ENCODE measurements around the gene CRAT. TPM values are rescaled to one million over a fixed set of nuclear protein-coding genes. Genes with fewer than 3 reads are reported as not detected.

Gene CRAT
- total RNA-seq, 1 experiment from 2014 or later: 10.1 TPM

GRCh38 chr9:129077236-129077635 lies 33.4 kb downstream of the CRAT start:
- Histone ChIP-seq H3K9me3 (ENCODE audit: low read depth, low read length, poor library complexity, severe bottlenecking) (no peaks in the 10 kb centered on the region), H3K27ac (ENCODE audit: low read depth, low read length, poor library complexity, severe bottlenecking) (no peak overlapping the region), H3K36me3 (ENCODE audit: insufficient read depth, low read length, poor library complexity, severe bottlenecking) (no peaks in the 10 kb centered on the region), H3K27me3 (replicated peaks; ENCODE audit: insufficient read depth, low read depth, low read length, poor library complexity) (no peaks in the 10 kb centered on the region), H3K4me1 (ENCODE audit: insufficient read depth, low read length, poor library complexity, severe bottlenecking) (peaks cover 10% of the 10 kb centered on the region), H3K4me3 (ENCODE audit: low read depth, low read length, poor library complexity, severe bottlenecking) (no peak overlapping the region)
- intact Hi-C loops (cut with micrococcal nuclease; ENCODE audit: unreplicated experiment): no loop called here
- no peak for DNase-seq (ENCODE audit: low spot score)
- BruUV-seq (replicated peaks): no TSS peak
- CTCF ChIA-PET: no interaction called here
- TF ChIP-seq, protein P1, sequence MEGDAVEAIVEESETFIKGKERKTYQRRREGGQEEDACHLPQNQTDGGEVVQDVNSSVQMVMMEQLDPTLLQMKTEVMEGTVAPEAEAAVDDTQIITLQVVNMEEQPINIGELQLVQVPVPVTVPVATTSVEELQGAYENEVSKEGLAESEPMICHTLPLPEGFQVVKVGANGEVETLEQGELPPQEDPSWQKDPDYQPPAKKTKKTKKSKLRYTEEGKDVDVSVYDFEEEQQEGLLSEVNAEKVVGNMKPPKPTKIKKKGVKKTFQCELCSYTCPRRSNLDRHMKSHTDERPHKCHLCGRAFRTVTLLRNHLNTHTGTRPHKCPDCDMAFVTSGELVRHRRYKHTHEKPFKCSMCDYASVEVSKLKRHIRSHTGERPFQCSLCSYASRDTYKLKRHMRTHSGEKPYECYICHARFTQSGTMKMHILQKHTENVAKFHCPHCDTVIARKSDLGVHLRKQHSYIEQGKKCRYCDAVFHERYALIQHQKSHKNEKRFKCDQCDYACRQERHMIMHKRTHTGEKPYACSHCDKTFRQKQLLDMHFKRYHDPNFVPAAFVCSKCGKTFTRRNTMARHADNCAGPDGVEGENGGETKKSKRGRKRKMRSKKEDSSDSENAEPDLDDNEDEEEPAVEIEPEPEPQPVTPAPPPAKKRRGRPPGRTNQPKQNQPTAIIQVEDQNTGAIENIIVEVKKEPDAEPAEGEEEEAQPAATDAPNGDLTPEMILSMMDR (conservative IDR thresholded peaks at IDR 0.05; ENCODE audit: low read depth, low read length): no peak
- no peak for TF ChIP-seq EZH2 (IDR thresholded peaks at IDR 0.05; ENCODE audit: borderline replicate concordance, low read depth, low read length, poor library complexity, severe bottlenecking)
- POLR2A ChIA-PET (ENCODE audit: low non-redundant PET): no interaction called here

DNA sequence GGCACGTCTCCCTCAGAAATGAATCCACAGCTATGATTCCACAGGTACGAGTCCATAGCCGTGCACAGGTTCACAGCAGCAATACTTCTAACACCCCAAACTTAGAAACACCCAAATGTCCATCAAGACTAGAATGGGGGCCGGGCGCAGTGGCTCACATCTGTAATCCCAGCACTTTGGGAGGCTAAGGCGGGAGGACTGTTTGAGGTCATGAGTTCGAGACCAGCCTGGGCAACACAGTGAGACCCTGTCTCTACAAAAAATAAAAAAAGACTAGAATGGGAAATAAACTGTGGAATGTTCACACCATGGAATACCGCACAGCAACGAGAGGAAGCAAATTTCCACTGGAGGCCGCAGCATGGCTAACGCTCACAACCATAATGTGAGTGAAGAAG lies 34.0 kb downstream of the CRAT start:
- H3K36me3 ChIP-seq (ENCODE audit: insufficient read depth, low read length, poor library complexity, severe bottlenecking): no peaks in the 10 kb centered on the region
- TF ChIP-seq EZH2 (IDR thresholded peaks at IDR 0.05; ENCODE audit: borderline replicate concordance, low read depth, low read length, poor library complexity, severe bottlenecking): no peak
- TF ChIP-seq, protein P1 (conservative IDR thresholded peaks at IDR 0.05; ENCODE audit: low read depth, low read length): no peak
- no peaks in the 10 kb centered on the region for H3K27me3 ChIP-seq (replicated peaks; ENCODE audit: insufficient read depth, low read depth, low read length, poor library complexity)
- peaks cover 5% of the 10 kb centered on the region for H3K4me1 ChIP-seq (ENCODE audit: insufficient read depth, low read length, poor library complexity, severe bottlenecking)
- no peak overlapping the region for H3K4me3 ChIP-seq (ENCODE audit: low read depth, low read length, poor library complexity, severe bottlenecking)
- DNase-seq (ENCODE audit: low spot score): no peak
- H3K27ac ChIP-seq (ENCODE audit: low read depth, low read length, poor library complexity, severe bottlenecking): no peak overlapping the region
- intact Hi-C loops (cut with micrococcal nuclease; ENCODE audit: unreplicated experiment): no loop called here
- CTCF ChIA-PET: no interaction called here
- BruUV-seq (replicated peaks): no TSS peak
- H3K9me3 ChIP-seq (ENCODE audit: low read depth, low read length, poor library complexity, severe bottlenecking): no peaks in the 10 kb centered on the region
- POLR2A ChIA-PET (ENCODE audit: low non-redundant PET): no interaction called here

- DNase-seq (ENCODE audit: low spot score): no peak
- H3K27ac ChIP-seq (ENCODE audit: low read depth, low read length, poor library complexity, severe bottlenecking): no peak overlapping the region
- peaks cover 5% of the 10 kb centered on the region for H3K4me1 ChIP-seq (ENCODE audit: insufficient read depth, low read length, poor library complexity, severe bottlenecking)
- ChIA-PET CTCF (no interaction called here), POLR2A (ENCODE audit: low non-redundant PET) (no interaction called here)
- H3K27me3 ChIP-seq (replicated peaks; ENCODE audit: insufficient read depth, low read depth, low read length, poor library complexity): no peaks in the 10 kb centered on the region
- no peak overlapping the region for H3K4me3 ChIP-seq (ENCODE audit: low read depth, low read length, poor library complexity, severe bottlenecking)
- BruUV-seq (replicated peaks): no TSS peak
- H3K36me3 ChIP-seq (ENCODE audit: insufficient read depth, low read length, poor library complexity, severe bottlenecking): no peaks in the 10 kb centered on the region
- TF ChIP-seq, protein P1 (conservative IDR thresholded peaks at IDR 0.05; ENCODE audit: low read depth, low read length): no peak
- no peak for TF ChIP-seq EZH2 (IDR thresholded peaks at IDR 0.05; ENCODE audit: borderline replicate concordance, low read depth, low read length, poor library complexity, severe bottlenecking)
- H3K9me3 ChIP-seq (ENCODE audit: low read depth, low read length, poor library complexity, severe bottlenecking): no peaks in the 10 kb centered on the region
- intact Hi-C loops (cut with micrococcal nuclease; ENCODE audit: unreplicated experiment): no loop called here
These were observed 34.5 kb downstream of the CRAT start for GRCh38 chr9:129075996-129076639.

All from A673 (cell line).